Measurements from ENCODE around the gene PLA2G4C.

Gene PLA2G4C

GRCh38 chr19:48122421-48122820 is 11.8 kb upstream of the PLA2G4C start:
- no peaks in the 10 kb centered on the region for H3K27me3 ChIP-seq (ENCODE audit: insufficient read depth, insufficient read length)
- H3K9ac ChIP-seq (ENCODE audit: insufficient read length, low read depth): peak overlapping the region; percentile 4

GRCh38 chr19:48121909-48122371 is 11.3 kb upstream of the PLA2G4C start:
- peaks cover 73% of the 10 kb centered on the region for H3K36me3 ChIP-seq (ENCODE audit: insufficient read depth, insufficient read length, low read length)
- no peaks in the 10 kb centered on the region for H3K9me3 ChIP-seq (ENCODE audit: insufficient read depth, low read length)
- no peak for DNase-seq (ENCODE audit: low read depth, low spot score)
- no peak overlapping the region for H3K4me3 ChIP-seq (ENCODE audit: insufficient read length, low read depth)
- no peaks in the 10 kb centered on the region for H3K27me3 ChIP-seq (ENCODE audit: insufficient read depth, insufficient read length)
- peaks cover 13% of the 10 kb centered on the region for H3K4me1 ChIP-seq (ENCODE audit: insufficient read depth, insufficient read length)
- no peak overlapping the region for H3K9ac ChIP-seq (ENCODE audit: insufficient read length, low read depth)
- TF ChIP-seq YY1 (IDR thresholded peaks at IDR 0.05; ENCODE audit: insufficient read depth, insufficient read length) (no peak), ZNF274 (IDR thresholded peaks at IDR 0.05; ENCODE audit: low read depth, low read length) (no peak), SUZ12 (IDR thresholded peaks at IDR 0.05; ENCODE audit: extremely low read depth, insufficient read depth, insufficient read length) (no peak)

More at GRCh38 chr19:48122421-48122820, 11.8 kb upstream of the PLA2G4C start:
- Histone ChIP-seq H3K4me3 (ENCODE audit: insufficient read length, low read depth) (no peak overlapping the region), H3K36me3 (ENCODE audit: insufficient read depth, insufficient read length, low read length) (peaks cover 75% of the 10 kb centered on the region), H3K9me3 (ENCODE audit: insufficient read depth, low read length) (no peaks in the 10 kb centered on the region), H3K4me1 (ENCODE audit: insufficient read depth, insufficient read length) (peaks cover 13% of the 10 kb centered on the region)
- no peak for DNase-seq (ENCODE audit: low read depth, low spot score)
- TF ChIP-seq SUZ12 (IDR thresholded peaks at IDR 0.05; ENCODE audit: extremely low read depth, insufficient read depth, insufficient read length) (no peak), YY1 (IDR thresholded peaks at IDR 0.05; ENCODE audit: insufficient read depth, insufficient read length) (no peak), ZNF274 (IDR thresholded peaks at IDR 0.05; ENCODE audit: low read depth, low read length) (no peak)

- Histone ChIP-seq H3K36me3 (ENCODE audit: insufficient read depth, insufficient read length, low read length) (peaks cover 71% of the 10 kb centered on the region), H3K4me3 (ENCODE audit: insufficient read length, low read depth) (no peak overlapping the region), H3K9ac (ENCODE audit: insufficient read length, low read depth) (no peak overlapping the region), H3K4me1 (ENCODE audit: insufficient read depth, insufficient read length) (peaks cover 13% of the 10 kb centered on the region), H3K27me3 (ENCODE audit: insufficient read depth, insufficient read length) (no peaks in the 10 kb centered on the region), H3K9me3 (ENCODE audit: insufficient read depth, low read length) (no peaks in the 10 kb centered on the region)
- TF ChIP-seq SUZ12 (IDR thresholded peaks at IDR 0.05; ENCODE audit: extremely low read depth, insufficient read depth, insufficient read length): no peak
- TF ChIP-seq ZNF274 (IDR thresholded peaks at IDR 0.05; ENCODE audit: low read depth, low read length): no peak
- TF ChIP-seq YY1 (IDR thresholded peaks at IDR 0.05; ENCODE audit: insufficient read depth, insufficient read length): no peak
- DNase-seq (ENCODE audit: low read depth, low spot score): no peak
Observed at GRCh38 chr19:48121066-48121465, 10.4 kb upstream of the PLA2G4C start.

GRCh38 chr19:48120505-48120904 is 9.9 kb upstream of the PLA2G4C start:
- H3K9ac ChIP-seq (ENCODE audit: insufficient read length, low read depth): no peak overlapping the region
- H3K9me3 ChIP-seq (ENCODE audit: insufficient read depth, low read length): no peaks in the 10 kb centered on the region
- no peak for TF ChIP-seq YY1 (IDR thresholded peaks at IDR 0.05; ENCODE audit: insufficient read depth, insufficient read length)
- TF ChIP-seq ZNF274 (IDR thresholded peaks at IDR 0.05; ENCODE audit: low read depth, low read length): no peak
- TF ChIP-seq SUZ12 (IDR thresholded peaks at IDR 0.05; ENCODE audit: extremely low read depth, insufficient read depth, insufficient read length): no peak
- H3K36me3 ChIP-seq (ENCODE audit: insufficient read depth, insufficient read length, low read length): peaks cover 71% of the 10 kb centered on the region
- H3K4me3 ChIP-seq (ENCODE audit: insufficient read length, low read depth): no peak overlapping the region
- peaks cover 13% of the 10 kb centered on the region for H3K4me1 ChIP-seq (ENCODE audit: insufficient read depth, insufficient read length)
- DNase-seq (ENCODE audit: low read depth, low spot score): no peak
- H3K27me3 ChIP-seq (ENCODE audit: insufficient read depth, insufficient read length): no peaks in the 10 kb centered on the region

- Histone ChIP-seq H3K4me1 (ENCODE audit: insufficient read depth, insufficient read length) (peaks cover 12% of the 10 kb centered on the region), H3K9me3 (ENCODE audit: insufficient read depth, low read length) (no peaks in the 10 kb centered on the region), H3K36me3 (ENCODE audit: insufficient read depth, insufficient read length, low read length) (peaks cover 74% of the 10 kb centered on the region), H3K27me3 (ENCODE audit: insufficient read depth, insufficient read length) (no peaks in the 10 kb centered on the region), H3K4me3 (ENCODE audit: insufficient read length, low read depth) (no peak overlapping the region), H3K9ac (ENCODE audit: insufficient read length, low read depth) (no peak overlapping the region)
- DNase-seq (ENCODE audit: low read depth, low spot score): no peak
- TF ChIP-seq ZNF274 (IDR thresholded peaks at IDR 0.05; ENCODE audit: low read depth, low read length) (no peak), SUZ12 (IDR thresholded peaks at IDR 0.05; ENCODE audit: extremely low read depth, insufficient read depth, insufficient read length) (no peak), YY1 (IDR thresholded peaks at IDR 0.05; ENCODE audit: insufficient read depth, insufficient read length) (no peak)
Observed at GRCh38 chr19:48118131-48118517, 7.5 kb upstream of the PLA2G4C start.

- Histone ChIP-seq H3K36me3 (ENCODE audit: insufficient read depth, insufficient read length, low read length) (peaks cover 69% of the 10 kb centered on the region), H3K9me3 (ENCODE audit: insufficient read depth, low read length) (no peaks in the 10 kb centered on the region), H3K4me3 (ENCODE audit: insufficient read length, low read depth) (no peak overlapping the region), H3K27me3 (ENCODE audit: insufficient read depth, insufficient read length) (no peaks in the 10 kb centered on the region), H3K9ac (ENCODE audit: insufficient read length, low read depth) (no peak overlapping the region), H3K4me1 (ENCODE audit: insufficient read depth, insufficient read length) (peaks cover 7% of the 10 kb centered on the region)
- TF ChIP-seq YY1 (IDR thresholded peaks at IDR 0.05; ENCODE audit: insufficient read depth, insufficient read length): no peak
- TF ChIP-seq SUZ12 (IDR thresholded peaks at IDR 0.05; ENCODE audit: extremely low read depth, insufficient read depth, insufficient read length): no peak
- no peak for TF ChIP-seq ZNF274 (IDR thresholded peaks at IDR 0.05; ENCODE audit: low read depth, low read length)
- DNase-seq (ENCODE audit: low read depth, low spot score): no peak
Observed at GRCh38 chr19:48117515-48118130, 7.0 kb upstream of the PLA2G4C start.

GRCh38 chr19:48113190-48113917 is 2.7 kb upstream of the PLA2G4C start:
- Histone ChIP-seq H3K9ac (ENCODE audit: insufficient read length, low read depth) (no peak overlapping the region), H3K4me3 (ENCODE audit: insufficient read length, low read depth) (no peak overlapping the region), H3K4me1 (ENCODE audit: insufficient read depth, insufficient read length) (no peaks in the 10 kb centered on the region), H3K9me3 (ENCODE audit: insufficient read depth, low read length) (no peaks in the 10 kb centered on the region), H3K27me3 (ENCODE audit: insufficient read depth, insufficient read length) (no peaks in the 10 kb centered on the region), H3K36me3 (ENCODE audit: insufficient read depth, insufficient read length, low read length) (peaks cover 34% of the 10 kb centered on the region)
- no peak for DNase-seq (ENCODE audit: low read depth, low spot score)
- TF ChIP-seq SUZ12 (IDR thresholded peaks at IDR 0.05; ENCODE audit: extremely low read depth, insufficient read depth, insufficient read length): no peak
- TF ChIP-seq YY1 (IDR thresholded peaks at IDR 0.05; ENCODE audit: insufficient read depth, insufficient read length): no peak
- TF ChIP-seq ZNF274 (IDR thresholded peaks at IDR 0.05; ENCODE audit: low read depth, low read length): no peak

Measured in NT2/D1 (cell line).